H9 (cell line): Measurements from ENCODE around the gene NANOS3. TPM values are rescaled to one million over a fixed set of nuclear protein-coding genes. Genes with fewer than 3 reads are reported as not detected.

Experiments
- DNase-seq: peaks from one replicate; pipeline ENCODE4 v3.0.0-alpha.2; 2017
- H2AFZ ChIP-seq: one replicate; pipeline ENCODE4 v1.6.1; 2013; ENCODE audit warnings: mild to moderate bottlenecking, low read length, control low read depth, moderate library complexity
- H2AK5ac ChIP-seq: 2 replicates; pipeline ENCODE4 v1.6.1; 2013; ENCODE audit warnings: low read length, control low read depth, mixed read lengths; ENCODE audit not compliant: insufficient read length
- H2BK120ac ChIP-seq: one replicate; pipeline ENCODE4 v1.6.1; 2013; ENCODE audit warnings: low read depth, mild to moderate bottlenecking, low read length, control low read depth, inconsistent platforms; ENCODE audit not compliant: poor library complexity, severe bottlenecking
- H2BK12ac ChIP-seq: 2 replicates; pipeline ENCODE4 v1.6.1; 2013; ENCODE audit warnings: low read length, control low read depth, mixed read lengths, low read depth; ENCODE audit not compliant: insufficient read length
- H2BK15ac ChIP-seq: 2 replicates; pipeline ENCODE4 v1.6.1; 2013; ENCODE audit warnings: low read depth, low read length, control low read depth
- H2BK20ac ChIP-seq: one replicate; pipeline ENCODE4 v1.6.1; 2013; ENCODE audit warnings: low read depth, mild to moderate bottlenecking, low read length, control low read depth, inconsistent platforms; ENCODE audit not compliant: poor library complexity, severe bottlenecking
- H2BK5ac ChIP-seq: 2 replicates; pipeline ENCODE4 v1.6.1; 2013; ENCODE audit warnings: low read length, control low read depth, mixed read lengths; ENCODE audit not compliant: insufficient read length
- H3K14ac ChIP-seq: 2 replicates; pipeline ENCODE4 v1.6.1; 2013; ENCODE audit warnings: low read length, control low read depth; ENCODE audit not compliant: insufficient read depth
- H3K18ac ChIP-seq: 2 replicates; pipeline ENCODE4 v1.6.1; 2013; ENCODE audit warnings: low read depth, mild to moderate bottlenecking, mixed read lengths, low read length, control low read depth; ENCODE audit not compliant: insufficient read length
- H3K23ac ChIP-seq: 2 replicates; pipeline ENCODE4 v1.6.1; 2013; ENCODE audit warnings: low read length, control low read depth, mixed read lengths, low read depth; ENCODE audit not compliant: insufficient read length
- H3K23me2 ChIP-seq: 2 replicates; pipeline ENCODE4 v1.6.1; 2013; ENCODE audit warnings: low read depth, mild to moderate bottlenecking, mixed read lengths, low read length, control low read depth; ENCODE audit not compliant: insufficient read length, poor library complexity, severe bottlenecking
- H3K27ac ChIP-seq: 2 replicates; pipeline ENCODE4 v1.5.1; 2013; ENCODE audit warnings: low read length, control low read depth, mixed read lengths, low read depth; ENCODE audit not compliant: insufficient read length
- H3K27me3 ChIP-seq: 2 replicates; pipeline ENCODE4 v1.6.1; 2013; ENCODE audit warnings: low read length, control low read depth, inconsistent platforms; ENCODE audit not compliant: insufficient read depth
- H3K4ac ChIP-seq: 2 replicates; pipeline ENCODE4 v1.6.1; 2013; ENCODE audit warnings: low read depth, mild to moderate bottlenecking, control low read depth, inconsistent platforms, low read length, moderate library complexity
- H3K4me1 ChIP-seq: 2 replicates; pipeline ENCODE4 v1.6.1; 2013; ENCODE audit warnings: low read length, control low read depth, inconsistent platforms; ENCODE audit not compliant: insufficient read depth
- H3K4me2 ChIP-seq: 2 replicates; pipeline ENCODE4 v1.6.1; 2013; ENCODE audit warnings: low read length, control low read depth, mixed read lengths; ENCODE audit not compliant: insufficient read length, insufficient read depth
- H3K56ac ChIP-seq: 2 replicates; pipeline ENCODE4 v1.6.1; 2013; ENCODE audit warnings: low read depth, mild to moderate bottlenecking, mixed read lengths, low read length, control low read depth; ENCODE audit not compliant: insufficient read length
- H3K79me1 ChIP-seq: 2 replicates; pipeline ENCODE4 v1.6.1; 2013; ENCODE audit warnings: low read depth, mild to moderate bottlenecking, moderate library complexity, low read length, control low read depth, inconsistent platforms; ENCODE audit not compliant: insufficient read depth, poor library complexity, severe bottlenecking
- H3K79me2 ChIP-seq: 2 replicates; pipeline ENCODE4 v1.6.1; 2013; ENCODE audit warnings: low read length, control low read depth, inconsistent platforms; ENCODE audit not compliant: insufficient read depth
- H3K9ac ChIP-seq: 2 replicates; pipeline ENCODE4 v1.6.1; 2013; ENCODE audit warnings: low read length, control low read depth, mixed read lengths; ENCODE audit not compliant: insufficient read length; ENCODE audit errors: extremely low read depth
- H3K9me3 ChIP-seq: one replicate; pipeline ENCODE4 v1.6.1; 2013; ENCODE audit warnings: low read depth, low read length, inconsistent platforms; ENCODE audit not compliant: control insufficient read depth
- H3T11ph ChIP-seq: one replicate; pipeline ENCODE4 v1.6.1; 2013; ENCODE audit warnings: mild to moderate bottlenecking, low read length, control low read depth, inconsistent platforms
- H4K20me1 ChIP-seq: one replicate; pipeline ENCODE4 v1.6.1; 2013; ENCODE audit not compliant: control insufficient read depth, insufficient read length, insufficient read depth
- H4K5ac ChIP-seq: 2 replicates; pipeline ENCODE4 v1.6.1; 2013; ENCODE audit warnings: low read depth, mild to moderate bottlenecking, mixed read lengths, low read length, control low read depth; ENCODE audit not compliant: insufficient read length
- H4K8ac ChIP-seq: replicated peaks from 2 replicates; pipeline ENCODE4 v1.6.1; 2013; ENCODE audit warnings: low read length, control low read depth, mixed read lengths, low read depth; ENCODE audit not compliant: insufficient read length
- H4K91ac ChIP-seq: 2 replicates; pipeline ENCODE4 v1.6.1; 2013; ENCODE audit warnings: low read depth, mild to moderate bottlenecking, moderate library complexity, mixed read lengths, low read length, control low read depth; ENCODE audit not compliant: insufficient read length
- H3K27ac Mint-ChIP-seq, 3 experiments: 2 replicates in 2 of 3; 3 replicates in 1 of 3; pipeline ENCODE4 v1.8.0; 2020 to 2021; ENCODE audit warnings: mixed read lengths in 3 of 3, mild to moderate bottlenecking in 1 of 3, moderate library complexity in 1 of 3
- H3K27me3 Mint-ChIP-seq: 2 replicates; pipeline ENCODE4 v1.8.0; 2021; ENCODE audit warnings: low read depth, mild to moderate bottlenecking, moderate library complexity, mixed read lengths
- H3K36me3 Mint-ChIP-seq, 3 experiments: 2 replicates in 2 of 3; 3 replicates in 1 of 3; pipeline ENCODE4 v1.8.0; 2020 to 2021; ENCODE audit warnings: low read depth in 3 of 3, mixed read lengths in 3 of 3; ENCODE audit not compliant: insufficient read depth in 1 of 3
- H3K4me1 Mint-ChIP-seq, 2 experiments: 2 replicates each; pipeline ENCODE4 v1.8.0; 2020; ENCODE audit warnings: mixed read lengths in 2 of 2
- H3K4me3 Mint-ChIP-seq, 2 experiments: 2 replicates in 1 of 2; 3 replicates in 1 of 2; pipeline ENCODE4 v1.8.0; 2020 to 2021; ENCODE audit warnings: mild to moderate bottlenecking in 2 of 2, mixed read lengths in 2 of 2, moderate library complexity in 1 of 2
- H3K9me3 Mint-ChIP-seq, 2 experiments: 2 replicates in 1 of 2; 3 replicates in 1 of 2; pipeline ENCODE4 v1.8.0; 2020; ENCODE audit warnings: mild to moderate bottlenecking in 2 of 2, mixed read lengths in 2 of 2, moderate library complexity in 1 of 2
- CTCF ChIP-seq: fragments of 200-600 bp; sonication (generic); conservative IDR thresholded peaks from 3 replicates; pipeline ENCODE4 v1.8.0; 2021; ENCODE audit warnings: antibody characterized with exemption, mild to moderate bottlenecking
- WGBS: extraction: QIAGEN DNeasy Blood & Tissue Kit; methylation state at CpG from one replicate; pipeline ENCODE4 v1.1.7; 2013; ENCODE audit warnings: missing lambda C conversion rate, low lambda C conversion rate, mixed read lengths; ENCODE audit not compliant: insufficient read length; ENCODE audit errors: extremely low coverage; 5-methylcytosine and 5-hydroxymethylcytosine counted together
- total RNA-seq: library from RNA; stranded (reverse); gene quantifications from 2 replicates; pipeline ENCODE4 v1.2.1, GENCODE V29; 2021

NANOS3 gene
- total RNA-seq, 1 experiment from 2014 or later, result not detected

- Histone ChIP-seq H3K27ac (no peak overlapping the region), H4K8ac (no peak overlapping the region), H3K9me3 (peaks cover under 1% of the 10 kb centered on the region), H4K20me1 (no peaks in the 10 kb centered on the region), H3K18ac (no peak overlapping the region), H4K91ac (no peak overlapping the region), H2AK5ac (no peak overlapping the region), H3K9ac (no peak overlapping the region), H3K79me1 (no peaks in the 10 kb centered on the region), H3K23ac (no peak overlapping the region), H3K4me1 (no peaks in the 10 kb centered on the region; the same call in 1 of the 2 replicates), H2BK12ac (no peak overlapping the region), H3K4ac (no peak overlapping the region), H3K79me2 (no peaks in the 10 kb centered on the region), H2AFZ (no peak overlapping the region), H3K4me2 (no peak overlapping the region), H2BK120ac (no peak overlapping the region), H3K23me2 (no peaks in the 10 kb centered on the region), H2BK20ac (no peak overlapping the region), H2BK5ac (no peak overlapping the region), H3K14ac (no peak overlapping the region), H2BK15ac (no peak overlapping the region), H3K27me3 (no peaks in the 10 kb centered on the region), H3K56ac (no peak overlapping the region), H4K5ac (no peak overlapping the region), H3T11ph (no peak overlapping the region)
- H3K27me3 Mint-ChIP-seq, result no peaks in the 10 kb centered on the region
- peaks cover 37 to 67% (median 60%) of the 10 kb centered on the region in 3 experiments for H3K36me3 Mint-ChIP-seq
- H3K9me3 Mint-ChIP-seq, result peaks cover 2 to 6% of the 10 kb centered on the region in 2 experiments; a peak in 4 of 5 replicates
- no peak overlapping the region for H3K27ac Mint-ChIP-seq
- TF ChIP-seq CTCF, result no peak
- H3K4me1 Mint-ChIP-seq, result no peaks in the 10 kb centered on the region
- WGBS, result no CpG with 5 or more reads among the region's 4 CpGs
- no peak for DNase-seq
- H3K4me3 Mint-ChIP-seq, result no peak overlapping the region
These were observed 49.1 kb downstream of the NANOS3 start for GRCh38 chr19:13926010-13926409.
